Measurements from ENCODE around the gene KCNMA1. TPM values are rescaled to one million over a fixed set of nuclear protein-coding genes. Genes with fewer than 3 reads are reported as not detected.

KCNMA1 gene
- total RNA-seq, 4 donors from 2014 or later: 66.8 to 96.5 (median 78.9) TPM

GRCh38 chr10:77494327-77494726, 143.3 kb downstream of the KCNMA1 start:
- in situ Hi-C loops (cut with MboI; ENCODE audit: low sequenced_read_pairs in 4 of 4): loop anchor here in 1 of 4 donors (25.0 kb wide), 1 partner anchor 332 kb away; no protein-coding TSS in a partner anchor
- H3K4me1 ChIP-seq: peaks cover 76 to 81% of the 10 kb centered on the region in 2 donors
- intact Hi-C loops (cut with DNase I; ENCODE audit: low total_unique reads): loop anchor here (2.0 to 5.0 kb wide), 2 partner anchors 97 to 144 kb away; no protein-coding TSS in a partner anchor

DNA sequence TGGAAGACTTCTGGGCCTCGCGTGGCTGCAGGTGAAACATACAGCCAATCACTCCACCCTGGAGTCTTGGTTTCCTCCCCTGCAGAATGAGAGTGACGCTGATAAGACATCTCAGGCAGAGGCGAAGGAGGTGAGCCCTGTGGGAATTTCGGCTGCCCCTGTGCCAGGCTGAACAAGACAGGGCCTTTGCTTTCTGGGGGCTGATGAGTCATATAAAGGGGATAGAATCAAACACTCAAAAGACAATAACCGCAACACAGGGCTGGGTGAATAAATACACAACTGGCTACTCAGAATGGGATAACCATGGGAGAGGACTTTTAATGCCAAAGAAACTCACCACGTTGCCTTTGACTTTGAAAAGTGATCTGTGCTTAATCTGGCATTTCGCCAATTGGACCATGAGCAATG, 143.8 kb downstream of the KCNMA1 start:
- H3K4me1 ChIP-seq: peaks cover 71 to 76% of the 10 kb centered on the region in 2 donors

More at GRCh38 chr10:77494327-77494726, 143.3 kb downstream of the KCNMA1 start:
- no peaks in the 10 kb centered on the region for H3K9me3 ChIP-seq
- H3K27ac ChIP-seq: peak overlapping the region; percentile 79 to 94 (median 90)
- no peak overlapping the region for H3K4me3 ChIP-seq
- H3K36me3 ChIP-seq: no peaks in the 10 kb centered on the region
- no peak for DNase-seq
- H3K27me3 ChIP-seq: no peaks in the 10 kb centered on the region
- no peak for ATAC-seq
- TF ChIP-seq, protein P1, sequence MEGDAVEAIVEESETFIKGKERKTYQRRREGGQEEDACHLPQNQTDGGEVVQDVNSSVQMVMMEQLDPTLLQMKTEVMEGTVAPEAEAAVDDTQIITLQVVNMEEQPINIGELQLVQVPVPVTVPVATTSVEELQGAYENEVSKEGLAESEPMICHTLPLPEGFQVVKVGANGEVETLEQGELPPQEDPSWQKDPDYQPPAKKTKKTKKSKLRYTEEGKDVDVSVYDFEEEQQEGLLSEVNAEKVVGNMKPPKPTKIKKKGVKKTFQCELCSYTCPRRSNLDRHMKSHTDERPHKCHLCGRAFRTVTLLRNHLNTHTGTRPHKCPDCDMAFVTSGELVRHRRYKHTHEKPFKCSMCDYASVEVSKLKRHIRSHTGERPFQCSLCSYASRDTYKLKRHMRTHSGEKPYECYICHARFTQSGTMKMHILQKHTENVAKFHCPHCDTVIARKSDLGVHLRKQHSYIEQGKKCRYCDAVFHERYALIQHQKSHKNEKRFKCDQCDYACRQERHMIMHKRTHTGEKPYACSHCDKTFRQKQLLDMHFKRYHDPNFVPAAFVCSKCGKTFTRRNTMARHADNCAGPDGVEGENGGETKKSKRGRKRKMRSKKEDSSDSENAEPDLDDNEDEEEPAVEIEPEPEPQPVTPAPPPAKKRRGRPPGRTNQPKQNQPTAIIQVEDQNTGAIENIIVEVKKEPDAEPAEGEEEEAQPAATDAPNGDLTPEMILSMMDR (IDR thresholded peaks at IDR 0.05 in 4 of 5, conservative IDR thresholded peaks at IDR 0.05 in 1 of 5): peak; percentile 28 to 46 (median 37)
- TF ChIP-seq POLR2A (IDR thresholded peaks at IDR 0.05): no peak

GRCh38 chr10:77493239-77493806, 144.3 kb downstream of the KCNMA1 start:
- Histone ChIP-seq H3K4me3 (no peak overlapping the region), H3K36me3 (no peaks in the 10 kb centered on the region), H3K27ac (peak overlapping the region; percentile 79 to 94 (median 90)), H3K27me3 (no peaks in the 10 kb centered on the region), H3K4me1 (peaks cover 66 to 71% of the 10 kb centered on the region in 2 donors), H3K9me3 (no peaks in the 10 kb centered on the region)
- intact Hi-C loops (cut with DNase I; ENCODE audit: low total_unique reads): loop anchor here (5.0 kb wide), 1 partner anchor 96 kb away; no protein-coding TSS in a partner anchor
- TF ChIP-seq, protein P1 (IDR thresholded peaks at IDR 0.05 in 4 of 5, conservative IDR thresholded peaks at IDR 0.05 in 1 of 5): no peak
- TF ChIP-seq POLR2A (IDR thresholded peaks at IDR 0.05): peak in 1 of 2 donors; percentile 18
- ATAC-seq (no peak), DNase-seq (no peak)
- in situ Hi-C loops (cut with MboI; ENCODE audit: low sequenced_read_pairs in 4 of 4): loop anchor here in 1 of 4 donors (25.0 kb wide), 1 partner anchor 331 kb away; no protein-coding TSS in a partner anchor

More for the DNA sequence above, 143.8 kb downstream of the KCNMA1 start:
- no peaks in the 10 kb centered on the region for H3K9me3 ChIP-seq
- peak overlapping the region; percentile 79 to 94 (median 90) for H3K27ac ChIP-seq
- intact Hi-C loops (cut with DNase I; ENCODE audit: low total_unique reads) (loop anchor here (2.0 to 5.0 kb wide), 2 partner anchors 97 to 145 kb away; no protein-coding TSS in a partner anchor), in situ Hi-C loops (cut with MboI; ENCODE audit: low sequenced_read_pairs in 4 of 4) (loop anchor here in 1 of 4 donors (25.0 kb wide), 1 partner anchor 332 kb away; no protein-coding TSS in a partner anchor)
- TF ChIP-seq, protein P1 (IDR thresholded peaks at IDR 0.05 in 4 of 5, conservative IDR thresholded peaks at IDR 0.05 in 1 of 5): no peak
- no peak for TF ChIP-seq POLR2A (IDR thresholded peaks at IDR 0.05)
- DNase-seq: no peak
- no peak overlapping the region for H3K4me3 ChIP-seq
- ATAC-seq: no peak
- H3K27me3 ChIP-seq: no peaks in the 10 kb centered on the region
- no peaks in the 10 kb centered on the region for H3K36me3 ChIP-seq

DNA sequence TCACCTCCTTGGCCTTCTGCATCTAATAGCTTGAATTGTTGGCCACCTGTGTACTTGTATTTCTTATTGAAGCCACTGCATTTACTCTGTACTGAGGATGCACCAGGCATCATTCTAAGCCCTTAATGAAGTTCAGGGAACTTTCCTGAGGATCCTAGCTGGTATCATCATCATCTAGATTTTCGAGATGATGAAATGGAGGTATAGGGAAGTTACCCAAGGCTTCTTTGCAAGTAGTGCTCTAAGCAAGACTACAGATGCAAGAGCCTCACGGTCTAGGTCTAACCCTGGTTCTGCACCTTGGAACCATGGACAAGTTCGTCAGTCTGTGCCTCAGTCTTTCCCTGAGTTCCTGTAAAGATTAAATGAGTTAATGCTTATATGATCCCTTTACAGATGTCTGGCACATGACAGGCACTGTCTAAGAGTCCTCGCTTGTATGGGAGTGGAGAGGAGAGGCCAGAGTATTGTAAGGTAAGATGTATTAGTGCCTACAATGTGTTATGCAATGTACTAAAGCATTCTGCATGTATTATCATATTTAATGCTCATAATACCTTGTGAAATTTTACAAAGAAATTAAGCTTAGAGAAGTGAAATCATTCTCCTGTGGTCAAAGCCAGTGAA, 145.1 kb downstream of the KCNMA1 start:
- DNase-seq (no peak), ATAC-seq (no peak)
- no peaks in the 10 kb centered on the region for H3K9me3 ChIP-seq
- H3K4me3 ChIP-seq: no peak overlapping the region
- TF ChIP-seq POLR2A (IDR thresholded peaks at IDR 0.05): no peak
- TF ChIP-seq, protein P1 (IDR thresholded peaks at IDR 0.05 in 4 of 5, conservative IDR thresholded peaks at IDR 0.05 in 1 of 5): no peak
- intact Hi-C loops (cut with DNase I; ENCODE audit: low total_unique reads): loop anchor here (5.0 kb wide), 1 partner anchor 95 kb away; no protein-coding TSS in a partner anchor
- H3K4me1 ChIP-seq: peaks cover 61 to 65% of the 10 kb centered on the region in 2 donors
- no peaks in the 10 kb centered on the region for H3K36me3 ChIP-seq
- peak overlapping the region; percentile 79 to 94 (median 90) for H3K27ac ChIP-seq
- in situ Hi-C loops (cut with MboI; ENCODE audit: low sequenced_read_pairs in 4 of 4): loop anchor here in 1 of 4 donors (25.0 kb wide), 1 partner anchor 330 kb away; no protein-coding TSS in a partner anchor
- no peaks in the 10 kb centered on the region for H3K27me3 ChIP-seq
